Measurements from ENCODE around the gene CPNE9.
A peak's percentile ranks its signal among the peaks of the same experiment; 100 is the strongest.

Gene CPNE9

GRCh38 chr3:9688961-9689360, 14.7 kb upstream of the CPNE9 start:
- no peak for DNase-seq

DNA sequence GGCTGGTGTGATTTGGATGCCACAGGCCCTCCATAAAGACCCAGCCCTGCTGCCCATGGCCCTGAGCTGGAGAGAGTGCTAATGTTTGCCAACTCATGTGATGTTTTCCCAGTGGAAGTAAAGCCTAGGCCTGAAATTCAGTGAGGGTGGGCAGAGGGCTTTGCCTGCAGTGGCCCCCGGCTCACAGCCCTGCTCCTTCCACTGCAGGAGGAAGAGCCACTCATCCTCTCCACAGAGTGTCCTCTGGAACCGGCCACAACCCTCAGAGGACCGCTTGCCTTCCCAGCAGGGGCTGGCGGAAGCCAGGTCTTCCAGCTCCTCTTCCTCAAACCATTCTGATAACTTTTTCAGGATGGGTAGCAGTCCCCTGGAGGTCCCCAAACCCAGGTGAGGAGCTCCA, 13.9 kb upstream of the CPNE9 start:
- DNase-seq: no peak

GRCh38 chr3:9690451-9691450, 12.9 kb upstream of the CPNE9 start:
- DNase-seq: no peak

- DNase-seq: no peak
These were observed 12.0 kb upstream of the CPNE9 start for GRCh38 chr3:9691636-9692035.

- no peak for DNase-seq
These were observed 11.2 kb upstream of the CPNE9 start for GRCh38 chr3:9692416-9692815.

DNA sequence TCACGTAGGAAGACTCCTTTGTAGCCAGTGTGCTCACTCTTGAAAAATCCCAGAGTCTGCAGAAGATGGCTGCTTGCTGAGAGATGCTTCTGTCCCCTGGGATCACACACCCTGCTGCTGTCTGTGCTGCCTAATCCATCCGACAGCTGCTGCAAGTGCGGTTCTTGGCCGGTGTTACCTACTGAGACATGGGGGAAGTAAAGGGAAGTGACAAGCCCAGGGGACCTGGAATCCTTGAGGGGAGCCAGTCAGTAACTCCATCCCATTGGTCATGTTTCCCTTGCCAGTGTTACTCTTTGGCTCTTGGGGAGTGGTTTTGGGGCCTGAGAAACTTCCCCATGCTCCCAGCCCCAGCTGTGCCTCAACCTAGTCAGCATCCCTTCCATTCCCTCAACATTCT, 8.3 kb upstream of the CPNE9 start:
- DNase-seq: no peak

DNA sequence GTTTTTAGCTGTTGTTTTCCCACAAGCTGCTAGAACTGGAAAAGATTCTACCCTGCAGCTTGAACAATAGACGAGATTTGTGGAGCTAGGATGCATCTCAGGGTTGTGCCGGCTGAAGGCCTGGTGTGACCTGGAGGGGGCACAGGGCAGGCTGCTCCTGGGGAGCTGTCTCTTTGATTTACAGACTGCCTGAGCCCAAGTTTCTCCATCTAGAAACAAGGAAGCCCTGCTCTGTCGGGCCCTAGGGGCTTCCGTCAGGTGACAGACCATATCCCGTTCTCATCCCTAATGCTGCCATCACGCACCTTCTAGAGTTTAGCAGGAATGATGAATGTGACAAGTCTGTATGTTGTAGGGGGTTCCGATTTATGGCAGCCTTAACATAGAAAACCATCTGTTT, 7.9 kb upstream of the CPNE9 start:
- DNase-seq: no peak

GRCh38 chr3:9696480-9697220, 7.0 kb upstream of the CPNE9 start:
- no peak for DNase-seq

DNA sequence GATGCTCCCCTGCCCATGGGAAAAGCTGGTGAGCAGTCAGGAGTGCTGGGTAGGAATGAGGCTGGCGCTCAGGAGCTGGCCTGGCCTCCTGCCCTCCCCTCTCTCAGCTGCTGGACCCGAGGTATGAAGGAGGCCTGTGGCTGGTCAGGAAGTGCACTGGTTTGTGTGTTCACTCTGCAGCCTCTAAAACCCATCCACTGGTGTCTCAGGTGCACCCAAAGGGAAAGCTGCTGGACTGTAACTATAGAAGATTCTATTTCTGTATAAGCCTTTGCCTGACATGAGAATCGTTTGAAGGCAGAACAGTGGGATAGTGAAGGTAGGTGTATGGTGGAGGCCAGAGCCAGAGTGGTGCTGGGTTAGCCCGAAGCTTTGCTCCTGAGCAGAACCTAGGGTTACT, 5.7 kb upstream of the CPNE9 start:
- DNase-seq: no peak

DNA sequence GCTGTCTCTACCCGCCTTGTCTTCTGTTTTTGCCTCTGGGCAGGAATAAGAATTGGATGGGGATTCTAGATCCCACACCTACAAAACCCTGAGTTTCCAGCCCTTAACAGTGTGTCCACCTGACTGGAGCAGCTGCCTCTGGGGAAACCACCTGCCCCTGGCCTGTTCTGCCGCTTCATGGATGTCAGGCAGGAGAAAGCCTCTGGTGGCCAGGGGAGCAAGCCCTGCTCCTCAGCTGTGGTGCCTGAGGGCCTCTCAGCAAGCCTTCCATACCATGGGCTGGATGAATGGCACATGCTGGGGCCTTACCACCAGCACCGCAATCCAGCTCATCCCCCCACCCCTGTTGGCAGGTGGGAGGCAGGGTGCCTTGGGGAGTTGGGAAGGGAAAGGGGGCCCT, 5.3 kb upstream of the CPNE9 start:
- DNase-seq: no peak

- DNase-seq: no peak
These were observed 3.1 kb upstream of the CPNE9 start for GRCh38 chr3:9700536-9700935.

GRCh38 chr3:9701006-9701405, 2.6 kb upstream of the CPNE9 start:
- no peak for DNase-seq

- no peak for DNase-seq
These were observed 1.9 kb upstream of the CPNE9 start for GRCh38 chr3:9701711-9702110.

DNA sequence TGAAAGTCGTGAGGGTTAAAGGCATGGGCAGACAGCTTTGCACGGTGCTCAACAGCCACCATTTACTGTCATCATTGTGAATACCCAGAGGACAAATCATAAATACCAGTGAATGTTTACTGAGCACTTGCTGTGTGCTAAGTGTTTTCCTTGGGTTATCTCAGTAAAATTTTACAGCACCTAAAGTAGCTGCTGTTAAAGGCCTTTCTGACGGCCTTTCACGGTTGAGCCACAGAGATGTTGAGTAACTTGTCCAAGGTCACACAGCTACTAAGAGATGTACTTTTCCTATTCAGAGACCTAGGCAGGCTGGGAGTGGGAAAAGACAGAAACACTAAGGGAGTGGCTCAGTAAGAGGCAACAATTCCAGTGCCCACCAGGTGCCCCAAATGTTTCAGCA, 393 bp upstream of the CPNE9 start:
- DNase-seq: no peak

GRCh38 chr3:9704347-9705322, 1.0 kb downstream of the CPNE9 start:
- DNase-seq: peak; percentile 17

DNA sequence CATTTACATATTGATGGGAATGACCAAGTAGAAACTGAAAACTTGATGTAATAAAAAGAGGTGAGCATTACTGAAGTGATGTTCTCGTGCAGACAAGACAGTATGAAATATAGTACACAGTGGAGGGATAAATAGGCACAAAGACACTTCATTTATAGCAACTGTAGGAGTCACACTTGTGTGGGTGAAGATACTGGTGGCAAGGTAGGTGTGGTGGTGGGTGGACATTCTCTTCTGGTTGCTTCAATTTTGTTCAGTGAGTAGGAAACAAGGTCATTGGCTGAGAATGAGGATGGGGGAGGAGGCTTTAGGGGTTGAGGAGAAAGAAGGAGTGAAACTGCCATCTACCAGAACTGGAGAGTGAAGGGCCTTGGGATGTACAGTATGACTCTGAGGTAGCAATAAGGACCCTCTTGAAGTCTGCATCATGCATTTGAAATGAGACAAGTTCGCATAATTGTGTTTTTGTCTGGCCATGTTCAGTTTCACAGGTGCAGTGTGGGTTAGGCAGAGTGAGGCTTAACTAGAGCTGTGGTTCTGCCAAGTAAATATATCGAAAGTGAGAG, 6.6 kb downstream of the CPNE9 start:
- no peak for DNase-seq

- no peak for DNase-seq
These were observed 8.8 kb downstream of the CPNE9 start for GRCh38 chr3:9712415-9712814.

- DNase-seq: no peak
These were observed 9.5 kb downstream of the CPNE9 start for GRCh38 chr3:9713142-9713541.

DNA sequence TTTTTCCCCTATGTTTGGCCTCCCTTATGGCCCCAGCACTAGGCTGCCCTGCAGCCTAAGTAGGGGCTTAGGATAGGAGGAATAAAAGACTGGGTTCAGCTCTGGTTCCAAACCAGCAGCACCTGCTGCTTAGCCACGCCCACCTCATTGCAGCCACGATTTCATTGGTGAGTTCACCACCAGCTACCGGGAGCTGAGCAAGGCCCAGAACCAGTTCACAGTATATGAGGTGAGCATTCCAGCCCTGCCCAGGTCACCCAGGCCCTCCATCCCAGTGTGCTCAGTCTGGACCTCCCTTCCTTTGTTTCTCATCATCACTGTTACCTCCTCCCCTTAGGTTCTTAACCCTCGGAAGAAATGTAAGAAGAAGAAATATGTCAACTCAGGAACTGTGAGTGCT, 11.5 kb downstream of the CPNE9 start:
- no peak for DNase-seq

GRCh38 chr3:9715764-9716437, 12.3 kb downstream of the CPNE9 start:
- DNase-seq: peak; percentile 24

GRCh38 chr3:9716801-9717555, 13.3 kb downstream of the CPNE9 start:
- DNase-seq: no peak
